PC-9 (cell line): ENCODE results near the gene TBC1D22A. TPM values are rescaled to one million over a fixed set of nuclear protein-coding genes. Genes with fewer than 3 reads are reported as not detected.

Experiments
- BruUV-seq: library from RNA; stranded (reverse); fragments of 400-500 nt; replicated peaks from 2 replicates; lab custom pipeline; 2021; lab: Mats Ljungman, UMichigan
- CTCF ChIA-PET: fragments of 300-600 bp; sonication (Branson Sonifier 250); formaldehyde crosslinking; loops from one replicate; lab custom pipeline; 2022; ENCODE audit warnings: antibody characterized with exemption; lab: Charles Lee
- POLR2A ChIA-PET: fragments of 300-600 bp; sonication (Branson Sonifier 250); formaldehyde crosslinking; loops from one replicate; lab custom pipeline; 2022; ENCODE audit warnings: antibody characterized with exemption; ENCODE audit not compliant: unreplicated experiment; lab: Charles Lee
- DNase-seq, 2 experiments: peaks; one replicate each; pipeline versions ENCODE4 v3.0.0 to v3.0.0-alpha.2; 2015 to 2022; ENCODE audit warnings: mixed read lengths in 1 of 2
- H2AFZ ChIP-seq: fragments of 200-600 bp; sonication (generic); 2 replicates; pipeline ENCODE4 v1.8.1; 2017; ENCODE audit warnings: antibody characterized with exemption
- H3F3A ChIP-seq: fragments of 200-600 bp; sonication (generic); 2 replicates; pipeline ENCODE4 v1.8.1; 2017; ENCODE audit warnings: antibody characterized with exemption, mild to moderate bottlenecking, low read depth; ENCODE audit not compliant: insufficient read depth
- H3K27ac ChIP-seq: fragments of 200-600 bp; sonication (generic); 2 replicates; pipeline ENCODE4 v1.6.1; 2016; ENCODE audit warnings: mixed run types
- H3K27me3 ChIP-seq: fragments of 200-600 bp; sonication (generic); 2 replicates; pipeline ENCODE4 v1.6.1; 2016; ENCODE audit warnings: low read depth, mixed run types; ENCODE audit not compliant: insufficient read depth
- H3K36me3 ChIP-seq: fragments of 200-600 bp; sonication (generic); 2 replicates; pipeline ENCODE4 v1.6.1; 2016; ENCODE audit warnings: low read depth, mixed run types
- H3K4me1 ChIP-seq: fragments of 200-600 bp; sonication (generic); replicated peaks from 2 replicates; pipeline ENCODE4 v1.6.1; 2016; ENCODE audit warnings: mixed run types; ENCODE audit not compliant: insufficient read depth
- H3K4me2 ChIP-seq: fragments of 200-600 bp; sonication (generic); 2 replicates; pipeline ENCODE4 v1.6.1; 2017; ENCODE audit warnings: mixed run types
- H3K4me3 ChIP-seq: fragments of 200-600 bp; sonication (generic); 2 replicates; pipeline ENCODE4 v1.6.1; 2016; ENCODE audit warnings: mixed run types
- H3K79me2 ChIP-seq: fragments of 200-600 bp; sonication (generic); 2 replicates; pipeline ENCODE4 v1.6.1; 2017; ENCODE audit warnings: low read depth, mixed run types
- H3K9me2 ChIP-seq: fragments of 200-600 bp; sonication (generic); 2 replicates; pipeline ENCODE4 v1.8.1; 2017; ENCODE audit warnings: mild to moderate bottlenecking; ENCODE audit not compliant: insufficient read depth
- H3K9me3 ChIP-seq: fragments of 200-600 bp; sonication (generic); 2 replicates; pipeline ENCODE4 v1.8.1; 2016; ENCODE audit warnings: low read depth; ENCODE audit not compliant: insufficient read depth
- H4K20me1 ChIP-seq: fragments of 200-600 bp; sonication (generic); 2 replicates; pipeline ENCODE4 v1.8.1; 2017; ENCODE audit not compliant: insufficient read depth
- CTCF ChIP-seq: fragments of 200-600 bp; sonication (generic); conservative IDR thresholded peaks from 2 replicates; pipeline ENCODE4 v1.6.1; 2017; ENCODE audit warnings: mixed run types, antibody characterized with exemption, mild to moderate bottlenecking, moderate library complexity
- EZH2 ChIP-seq: fragments of 200-600 bp; sonication (generic); IDR thresholded peaks from 2 replicates; pipeline ENCODE4 v1.8.0; 2017; ENCODE audit warnings: antibody characterized with exemption, low read depth
- intact Hi-C: fragments of 100-400 bp; cut with micrococcal nuclease; formaldehyde crosslinking; loops from one replicate; pipeline ENCODE4 v1.10.0; 2022; ENCODE audit not compliant: unreplicated experiment
- total RNA-seq: library from RNA; stranded (reverse); gene quantifications from 2 replicates; pipeline ENCODE4 v1.2.3, GENCODE V29; 2021

The TBC1D22A gene
- total RNA-seq, 1 experiment from 2014 or later: 40.3 TPM

GRCh38 chr22:47075568-47075967, 313.1 kb downstream of the TBC1D22A start:
- Histone ChIP-seq H3K4me2 (no peak overlapping the region), H3K9me3 (peaks cover 4% of the 10 kb centered on the region), H3K9me2 (no peaks in the 10 kb centered on the region), H3K4me3 (no peak overlapping the region), H3K36me3 (peaks cover 5% of the 10 kb centered on the region; the same call in 1 of the 2 replicates), H3K27me3 (no peaks in the 10 kb centered on the region), H3F3A (no peaks in the 10 kb centered on the region), H2AFZ (no peak overlapping the region), H4K20me1 (peaks cover 14% of the 10 kb centered on the region), H3K79me2 (no peaks in the 10 kb centered on the region), H3K27ac (no peak overlapping the region), H3K4me1 (no peaks in the 10 kb centered on the region)
- no peak for TF ChIP-seq EZH2
- TF ChIP-seq CTCF: no peak
- POLR2A ChIA-PET: no interaction called here
- no TSS peak for BruUV-seq
- intact Hi-C loops: no loop called here
- DNase-seq: no peak
- CTCF ChIA-PET: no interaction called here

- no peak overlapping the region for H3K4me3 ChIP-seq
- no peak overlapping the region for H2AFZ ChIP-seq
- no TSS peak for BruUV-seq
- no peaks in the 10 kb centered on the region for H3F3A ChIP-seq
- peaks cover 5% of the 10 kb centered on the region; the same call in 1 of the 2 replicates for H3K36me3 ChIP-seq
- no peak overlapping the region for H3K27ac ChIP-seq
- H3K4me1 ChIP-seq: no peaks in the 10 kb centered on the region
- H3K4me2 ChIP-seq: no peak overlapping the region
- peaks cover 4% of the 10 kb centered on the region for H3K9me3 ChIP-seq
- H3K79me2 ChIP-seq: no peaks in the 10 kb centered on the region
- H3K9me2 ChIP-seq: no peaks in the 10 kb centered on the region
- no peak for DNase-seq
- no peaks in the 10 kb centered on the region for H3K27me3 ChIP-seq
- intact Hi-C loops: no loop called here
- ChIA-PET CTCF (no interaction called here), POLR2A (interaction anchor here (0.6 kb wide), 1 partner anchor 29 kb away, joined by 3 read pairs; no protein-coding TSS in a partner anchor)
- TF ChIP-seq EZH2 (no peak), CTCF (no peak)
- peaks cover 6% of the 10 kb centered on the region for H4K20me1 ChIP-seq
Observed at GRCh38 chr22:47076758-47077157, 314.3 kb downstream of the TBC1D22A start.

- no peaks in the 10 kb centered on the region for H3K27me3 ChIP-seq
- CTCF ChIA-PET: interaction anchor here (0.6 kb wide), 1 partner anchor 564 kb away, joined by 3 read pairs; no protein-coding TSS in a partner anchor
Observed at GRCh38 chr22:47080100-47080499, 317.6 kb downstream of the TBC1D22A start.

More at GRCh38 chr22:47080100-47080499, 317.6 kb downstream of the TBC1D22A start:
- Histone ChIP-seq H3K4me1 (no peaks in the 10 kb centered on the region), H3K79me2 (no peaks in the 10 kb centered on the region), H3K4me3 (no peak overlapping the region), H3F3A (no peaks in the 10 kb centered on the region), H3K9me3 (peaks cover 4% of the 10 kb centered on the region), H3K27ac (no peak overlapping the region), H2AFZ (no peak overlapping the region), H4K20me1 (no peaks in the 10 kb centered on the region; the same call in 1 of the 2 replicates), H3K36me3 (no peaks in the 10 kb centered on the region), H3K9me2 (no peaks in the 10 kb centered on the region), H3K4me2 (no peak overlapping the region)
- POLR2A ChIA-PET: no interaction called here
- no peak for DNase-seq
- TF ChIP-seq EZH2: no peak
- no peak for TF ChIP-seq CTCF
- intact Hi-C loops: no loop called here
- no TSS peak for BruUV-seq
